Muscle of back (tissue), 11 donors: ENCODE data around the gene SNAP23. TPM values are rescaled to one million over a fixed set of nuclear protein-coding genes. Genes with fewer than 3 reads are reported as not detected.

Experiments
- DNase-seq, 3 donors: peaks; one replicate each; pipeline versions ENCODE4 v3.0.0 to v3.0.0-alpha.2; 2013
- polyA plus RNA-seq, 10 donors: library from polyadenylated mRNA; unstranded; fragments of 120-200 nt; gene quantifications; one replicate each; pipeline ENCODE4 v1.2.1, GENCODE V29; 2013; ENCODE audit not compliant: insufficient read length in 10 of 10

SNAP23 gene
- polyA plus RNA-seq, 10 donors: 51.5 to 68.4 (median 58.8) TPM

DNA sequence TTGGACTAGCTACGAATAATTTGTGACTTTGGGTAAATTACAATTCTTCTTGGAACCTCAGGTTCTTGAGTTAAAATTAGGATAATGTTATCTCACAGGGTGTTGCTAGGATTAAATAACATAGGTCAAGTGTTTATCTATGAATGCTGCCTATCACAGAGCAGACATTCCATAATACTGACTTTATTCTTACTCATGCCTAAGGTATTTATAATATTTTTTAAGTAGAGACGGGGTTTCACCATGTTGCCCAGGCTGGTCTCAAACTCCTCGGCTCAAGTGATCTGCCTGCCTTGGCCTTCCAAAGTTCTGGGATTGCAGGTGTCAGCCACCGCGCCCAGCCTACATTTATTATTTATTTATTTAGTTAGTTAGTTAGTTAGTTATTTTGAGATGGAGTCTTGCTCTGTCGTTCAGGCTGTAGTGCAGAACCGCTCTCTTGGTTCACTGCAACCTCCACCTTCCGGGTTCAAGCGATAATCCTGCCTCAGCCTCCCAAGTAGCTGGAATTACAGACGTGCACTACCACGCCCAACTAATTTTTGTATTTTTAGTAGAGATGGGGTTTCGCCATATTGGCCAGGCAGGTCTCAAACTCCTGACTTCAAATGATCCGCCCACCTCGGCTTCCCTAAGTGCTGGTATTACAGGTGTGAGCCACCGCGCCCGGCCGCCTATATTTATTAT, 3.8 kb upstream of the SNAP23 start:
- DNase-seq: peak in 1 of 3 donors; percentile 34

- no peak for DNase-seq
Observed at GRCh38 chr15:42493679-42494078, 1.8 kb upstream of the SNAP23 start.

GRCh38 chr15:42494998-42495360, 455 bp upstream of the SNAP23 start:
- peak in 2 of 3 donors; percentile 70 to 77 for DNase-seq

DNA sequence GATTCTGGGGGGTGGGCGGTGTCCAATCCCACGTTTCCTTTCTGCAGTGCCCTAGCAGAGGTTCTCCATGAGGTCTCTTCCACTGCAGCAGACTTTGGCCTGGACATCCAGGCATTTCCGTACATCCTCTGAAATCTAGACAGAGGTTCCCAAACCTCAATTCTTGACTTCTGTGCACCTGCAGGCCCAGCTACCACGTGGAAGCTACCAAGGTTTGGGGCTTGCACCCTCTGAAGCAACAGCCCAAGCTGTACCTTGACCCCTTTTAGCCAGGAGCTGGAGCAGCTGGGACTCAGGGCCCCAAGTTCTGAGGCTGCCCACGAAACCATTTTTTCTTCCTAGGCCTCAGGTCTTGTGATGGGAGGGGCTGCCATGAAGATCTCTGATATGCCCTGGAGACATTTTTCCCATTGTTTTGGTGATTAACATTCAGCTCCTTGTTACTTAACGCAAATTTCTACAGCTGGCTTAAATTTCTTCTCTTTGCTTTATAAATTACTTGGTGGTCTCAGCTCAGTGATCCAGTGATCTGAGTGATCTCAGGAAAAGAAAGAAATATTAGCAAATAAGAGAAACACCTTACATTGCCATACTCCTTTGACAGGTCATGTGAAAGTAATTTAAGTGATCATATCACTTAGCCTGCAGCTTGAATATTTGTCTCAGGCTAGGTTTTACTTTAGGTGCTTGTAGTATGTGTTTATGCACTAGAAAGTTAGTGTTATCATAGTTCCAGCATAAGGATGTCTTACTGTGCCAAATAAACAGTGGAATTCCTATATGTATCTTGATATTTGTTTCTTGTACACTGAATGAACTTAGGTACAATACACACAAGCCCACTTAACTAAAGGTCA, 3.0 kb downstream of the SNAP23 start:
- DNase-seq: no peak

GRCh38 chr15:42499858-42500609, 4.6 kb downstream of the SNAP23 start:
- no peak for DNase-seq

GRCh38 chr15:42502477-42502876, 7.0 kb downstream of the SNAP23 start:
- no peak for DNase-seq

DNA sequence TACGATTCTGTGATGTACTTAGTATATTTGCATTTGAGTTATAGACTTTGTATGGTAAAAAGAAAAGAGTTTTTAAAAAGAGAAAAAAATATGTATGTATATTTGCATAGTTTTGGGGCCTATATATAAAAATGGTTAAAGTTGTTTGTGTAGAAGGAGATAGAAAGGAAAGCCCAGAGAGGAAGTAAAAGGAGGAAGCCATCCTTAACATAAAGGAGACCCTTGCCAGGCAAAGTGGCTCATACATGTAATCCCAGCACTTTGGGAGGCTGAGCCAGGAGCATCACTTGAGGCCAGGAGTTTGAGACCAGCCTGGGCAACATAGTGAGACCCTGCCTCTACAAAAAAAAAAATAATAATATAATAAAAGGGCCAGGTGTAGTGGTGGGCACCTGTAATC, 8.4 kb downstream of the SNAP23 start:
- DNase-seq: no peak

DNA sequence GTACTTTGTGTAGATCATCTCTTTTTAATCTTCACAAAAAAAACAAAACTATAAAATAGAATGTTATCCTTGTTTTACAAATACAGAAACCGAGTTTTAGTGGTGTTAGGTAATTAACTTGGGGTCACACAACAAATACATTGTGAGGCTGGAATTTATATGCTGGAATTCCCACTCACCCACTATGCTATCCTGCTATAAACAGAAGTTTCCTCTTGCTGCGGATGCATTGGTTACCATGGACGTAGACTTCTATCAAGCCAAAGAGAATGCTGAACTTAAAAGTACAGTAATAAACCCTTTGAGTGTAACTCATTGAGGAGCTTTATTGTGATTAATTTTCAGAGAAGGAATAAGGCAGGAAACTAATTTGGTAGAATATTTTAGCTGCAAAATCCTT, 9.2 kb downstream of the SNAP23 start:
- DNase-seq: no peak

- DNase-seq: no peak
Observed at GRCh38 chr15:42507514-42507913, 12.1 kb downstream of the SNAP23 start.

GRCh38 chr15:42508263-42508690, 12.8 kb downstream of the SNAP23 start:
- no peak for DNase-seq

- DNase-seq: no peak
Observed at GRCh38 chr15:42510258-42511006, 15.0 kb downstream of the SNAP23 start.

- DNase-seq: no peak
Observed at GRCh38 chr15:42511007-42511391, 15.6 kb downstream of the SNAP23 start.

- no peak for DNase-seq
Observed at GRCh38 chr15:42523331-42523730, 27.9 kb downstream of the SNAP23 start.

DNA sequence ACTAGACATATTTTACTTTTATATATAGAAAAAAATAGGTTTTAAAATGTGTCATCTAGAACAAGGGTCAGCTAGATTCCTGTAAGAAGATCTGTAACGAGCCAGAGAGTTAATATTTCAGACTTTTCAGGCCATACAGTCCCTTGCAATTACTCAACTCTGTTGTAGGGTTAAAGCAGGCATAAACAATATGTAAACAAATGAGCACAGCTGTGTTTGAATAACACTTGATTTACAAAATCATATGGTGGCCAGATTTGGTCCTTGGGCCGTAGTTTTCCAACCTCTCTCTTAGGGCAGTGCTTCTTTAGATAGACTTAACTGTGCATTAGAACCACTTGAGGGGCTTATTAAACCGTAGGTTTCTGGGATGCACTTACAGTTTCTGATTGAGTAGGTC, 33.5 kb downstream of the SNAP23 start:
- no peak for DNase-seq

DNA sequence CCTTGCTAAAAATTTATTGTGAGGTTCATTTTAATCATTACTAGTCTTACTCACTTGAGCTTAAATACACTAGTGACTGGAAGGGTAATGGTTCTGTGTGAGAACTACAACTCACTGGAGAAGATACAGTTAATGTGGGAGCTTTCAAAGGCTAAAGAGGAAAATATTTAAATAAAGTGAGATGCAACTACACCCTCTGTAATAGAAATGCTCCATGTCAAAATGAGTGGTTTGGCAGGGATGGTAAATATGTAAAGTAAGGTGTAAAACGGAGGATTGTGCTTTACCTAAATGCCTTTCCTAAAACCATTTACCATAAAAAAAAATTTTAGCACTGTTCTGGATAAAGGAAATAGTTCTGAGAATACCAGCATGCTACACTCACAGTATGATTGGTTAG, 37.8 kb downstream of the SNAP23 start:
- no peak for DNase-seq

- DNase-seq: no peak
Observed at GRCh38 chr15:42544853-42545629, 49.6 kb downstream of the SNAP23 start.

- DNase-seq: no peak
Observed at GRCh38 chr15:42547918-42548248, 52.4 kb downstream of the SNAP23 start.

DNA sequence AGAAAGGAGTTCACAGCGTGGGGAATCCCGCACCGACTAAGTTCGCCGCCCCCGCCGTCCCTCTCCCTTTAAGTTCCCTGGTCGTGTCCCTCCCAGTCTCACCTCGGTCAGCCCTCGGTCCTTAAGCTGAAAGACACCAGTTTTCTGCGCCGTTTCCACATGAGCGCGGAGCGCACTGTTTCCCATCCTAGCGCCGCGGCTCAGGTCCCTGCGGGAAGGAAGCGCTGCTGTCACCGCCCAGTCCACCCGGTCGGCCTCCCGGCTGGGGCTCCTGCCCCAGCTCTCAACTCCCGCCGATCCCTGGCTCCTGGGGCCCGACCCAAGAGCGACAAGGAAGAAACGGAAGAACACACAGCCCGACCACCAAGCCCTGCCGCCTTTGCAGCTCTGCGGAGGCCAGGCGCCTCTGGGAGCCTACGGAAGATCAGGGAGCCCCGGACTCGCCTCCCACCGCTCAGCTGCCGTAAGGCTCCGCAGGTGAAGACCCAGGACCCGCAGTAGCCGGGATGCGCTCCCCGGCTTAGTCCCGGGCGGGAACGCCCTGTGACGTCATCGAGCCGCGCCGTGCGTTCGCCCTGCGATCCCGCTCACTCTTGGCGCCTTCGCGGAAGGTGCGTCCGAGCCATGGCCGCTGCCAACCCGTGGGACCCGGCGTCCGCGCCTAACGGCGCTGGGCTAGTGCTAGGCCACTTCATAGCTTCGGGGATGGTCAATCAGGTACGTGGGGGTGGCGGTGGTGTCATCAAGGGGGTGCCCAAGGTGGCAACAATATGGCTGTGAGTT, 53.0 kb downstream of the SNAP23 start, which contains the start of the genes HAUS2 and LRRC57:
Gene HAUS2, plus strand, starts transcription at position 590 of the 783 bp plus-strand sequence. Its CDS starts 35 bp downstream, at position 625.
Gene LRRC57, minus strand, starts transcription at position 545 of the 783 bp plus-strand sequence. Its CDS starts 359 bp downstream, at position 186.
- peak; percentile 82 to 96 (median 92) for DNase-seq

GRCh38 chr15:42549032-42549491, 53.6 kb downstream of the SNAP23 start:
- peak in 1 of 3 donors; percentile 27 for DNase-seq
